Measurements from ENCODE around the gene GRIN3A. TPM values are rescaled to one million over a fixed set of nuclear protein-coding genes. Genes with fewer than 3 reads are reported as not detected.

GRIN3A gene
- total and polyA plus RNA-seq, 4 donors = 0.02 to 0.11 (median 0.07) TPM

DNA sequence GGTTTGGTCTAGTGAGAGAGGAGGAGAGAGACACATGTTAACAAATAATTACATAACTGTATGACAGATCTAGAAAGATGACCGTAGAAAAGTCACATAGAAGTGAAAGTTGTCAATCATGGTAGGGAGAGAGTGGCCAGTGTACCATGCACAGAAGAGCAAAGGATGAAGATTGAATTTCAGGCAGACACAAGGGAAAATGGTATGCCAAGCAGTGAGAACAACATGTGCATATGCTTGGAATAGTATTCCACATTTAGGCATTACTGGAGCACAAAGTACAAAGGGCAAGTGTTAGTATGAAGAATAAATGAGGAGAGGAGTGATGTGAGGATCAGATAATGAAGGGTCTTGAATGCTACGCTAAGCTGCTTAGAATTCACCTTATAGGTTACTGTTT, 20.3 kb downstream of the GRIN3A start:
- 56 to 81% methylated on average over 2 of the region's 2 CpGs for WGBS, 2 donors
- H3K36me3 ChIP-seq (ENCODE audit: control insufficient read depth in 4 of 4, insufficient read depth in 4 of 4, low read length in 4 of 4) = no peaks in the 10 kb centered on the region
- H3K4me1 ChIP-seq (ENCODE audit: control insufficient read depth in 5 of 5, insufficient read depth in 5 of 5, low read length in 5 of 5) = peaks cover 0 to 18% (median 0%) of the 10 kb centered on the region in 5 donors
- H3K27me3 ChIP-seq (ENCODE audit: control insufficient read depth in 3 of 3, insufficient read depth in 3 of 3, low read length in 2 of 3) = peaks cover 0 to 2% (median 1%) of the 10 kb centered on the region in 3 donors
- ATAC-seq (ENCODE audit: insufficient read depth, low FRiP score) = no peak
- TF ChIP-seq, protein P1, sequence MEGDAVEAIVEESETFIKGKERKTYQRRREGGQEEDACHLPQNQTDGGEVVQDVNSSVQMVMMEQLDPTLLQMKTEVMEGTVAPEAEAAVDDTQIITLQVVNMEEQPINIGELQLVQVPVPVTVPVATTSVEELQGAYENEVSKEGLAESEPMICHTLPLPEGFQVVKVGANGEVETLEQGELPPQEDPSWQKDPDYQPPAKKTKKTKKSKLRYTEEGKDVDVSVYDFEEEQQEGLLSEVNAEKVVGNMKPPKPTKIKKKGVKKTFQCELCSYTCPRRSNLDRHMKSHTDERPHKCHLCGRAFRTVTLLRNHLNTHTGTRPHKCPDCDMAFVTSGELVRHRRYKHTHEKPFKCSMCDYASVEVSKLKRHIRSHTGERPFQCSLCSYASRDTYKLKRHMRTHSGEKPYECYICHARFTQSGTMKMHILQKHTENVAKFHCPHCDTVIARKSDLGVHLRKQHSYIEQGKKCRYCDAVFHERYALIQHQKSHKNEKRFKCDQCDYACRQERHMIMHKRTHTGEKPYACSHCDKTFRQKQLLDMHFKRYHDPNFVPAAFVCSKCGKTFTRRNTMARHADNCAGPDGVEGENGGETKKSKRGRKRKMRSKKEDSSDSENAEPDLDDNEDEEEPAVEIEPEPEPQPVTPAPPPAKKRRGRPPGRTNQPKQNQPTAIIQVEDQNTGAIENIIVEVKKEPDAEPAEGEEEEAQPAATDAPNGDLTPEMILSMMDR (IDR thresholded peaks at IDR 0.05; ENCODE audit: control extremely low read depth, extremely low read depth) = no peak
- H3K27ac ChIP-seq (ENCODE audit: low read depth in 1 of 2, low read length in 1 of 2) = no peak overlapping the region
- H3K9me3 ChIP-seq (ENCODE audit: control insufficient read depth in 4 of 4, insufficient read depth in 3 of 4, low read length in 3 of 4) = no peaks in the 10 kb centered on the region
- no peak overlapping the region for H3K4me3 ChIP-seq
- no peak for DNase-seq
- no peak overlapping the region for H3K9ac ChIP-seq (ENCODE audit: insufficient read depth in 1 of 2, low read length in 2 of 2)

- ATAC-seq (ENCODE audit: insufficient read depth, low FRiP score) = no peak
- H3K9me3 ChIP-seq (ENCODE audit: control insufficient read depth in 4 of 4, insufficient read depth in 3 of 4, low read length in 3 of 4) = no peaks in the 10 kb centered on the region
- no peak overlapping the region for H3K27ac ChIP-seq (ENCODE audit: low read depth in 1 of 2, low read length in 1 of 2)
- peaks cover 0 to 18% (median 0%) of the 10 kb centered on the region in 5 donors for H3K4me1 ChIP-seq (ENCODE audit: control insufficient read depth in 5 of 5, insufficient read depth in 5 of 5, low read length in 5 of 5)
- no peak overlapping the region for H3K9ac ChIP-seq (ENCODE audit: insufficient read depth in 1 of 2, low read length in 2 of 2)
- WGBS, 2 donors = 50 to 66% methylated on average over 2 of the region's 2 CpGs
- H3K36me3 ChIP-seq (ENCODE audit: control insufficient read depth in 4 of 4, insufficient read depth in 4 of 4, low read length in 4 of 4) = no peaks in the 10 kb centered on the region
- no peak overlapping the region for H3K4me3 ChIP-seq
- H3K27me3 ChIP-seq (ENCODE audit: control insufficient read depth in 3 of 3, insufficient read depth in 3 of 3, low read length in 2 of 3) = peaks cover 0 to 3% (median 2%) of the 10 kb centered on the region in 3 donors
- TF ChIP-seq, protein P1 (IDR thresholded peaks at IDR 0.05; ENCODE audit: control extremely low read depth, extremely low read depth) = no peak
- DNase-seq = peak; percentile 88 to 95 (median 94)
Observed at GRCh38 chr9:101716629-101717028, 21.8 kb downstream of the GRIN3A start.

GRCh38 chr9:101711330-101711941, 27.0 kb downstream of the GRIN3A start:
- H3K36me3 ChIP-seq (ENCODE audit: control insufficient read depth in 4 of 4, insufficient read depth in 4 of 4, low read length in 4 of 4) = no peaks in the 10 kb centered on the region
- H3K4me3 ChIP-seq = no peak overlapping the region
- H3K9ac ChIP-seq (ENCODE audit: insufficient read depth in 1 of 2, low read length in 2 of 2) = no peak overlapping the region
- peaks cover 0 to 31% (median 0%) of the 10 kb centered on the region in 5 donors for H3K4me1 ChIP-seq (ENCODE audit: control insufficient read depth in 5 of 5, insufficient read depth in 5 of 5, low read length in 5 of 5)
- 73 to 78% methylated on average over 10 of the region's 10 CpGs for WGBS, 2 donors
- ATAC-seq (ENCODE audit: insufficient read depth, low FRiP score) (no peak), DNase-seq (no peak)
- H3K27ac ChIP-seq (ENCODE audit: low read depth in 1 of 2, low read length in 1 of 2) = no peak overlapping the region
- no peaks in the 10 kb centered on the region for H3K9me3 ChIP-seq (ENCODE audit: control insufficient read depth in 4 of 4, insufficient read depth in 3 of 4, low read length in 3 of 4)
- H3K27me3 ChIP-seq (ENCODE audit: control insufficient read depth in 3 of 3, insufficient read depth in 3 of 3, low read length in 2 of 3) = peaks cover 0 to 3% (median 0%) of the 10 kb centered on the region in 3 donors
- TF ChIP-seq, protein P1 (IDR thresholded peaks at IDR 0.05; ENCODE audit: control extremely low read depth, extremely low read depth) = no peak

All from lung (tissue), 12 donors.